Measurements from ENCODE around the gene AAMDC.
"Not testable (repeated sequence)": the region's sequence is repeated elsewhere in the genome, so short reads cannot be mapped to it uniquely, and the experiment has no call there.

The AAMDC gene

DNA sequence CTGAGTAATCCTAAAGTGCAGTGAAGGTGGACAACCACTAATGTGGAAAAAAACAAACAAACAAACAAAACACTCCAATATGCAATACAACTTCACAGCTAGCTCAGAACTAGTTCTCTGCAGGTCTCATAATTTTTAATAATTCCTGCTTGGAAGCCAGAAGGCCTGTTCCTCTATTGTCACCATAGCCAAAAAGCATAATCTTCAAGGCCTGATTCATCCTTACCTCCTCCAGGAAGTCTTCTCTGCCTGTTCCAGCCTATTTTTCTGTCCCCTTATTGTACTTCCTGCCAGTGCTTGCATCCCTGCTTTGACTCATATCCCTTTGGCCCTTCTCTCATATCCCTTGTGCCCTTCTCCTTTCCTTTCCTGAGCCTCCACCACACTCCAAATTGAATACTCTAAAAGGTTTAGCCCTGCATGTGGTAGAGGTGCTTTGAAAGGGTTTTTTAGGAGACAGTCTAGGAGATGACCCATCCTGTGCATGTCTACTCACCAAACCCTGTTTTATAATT lies 69.2 kb downstream of the AAMDC start:
- DNase-seq: not testable (repeated sequence)

DNA sequence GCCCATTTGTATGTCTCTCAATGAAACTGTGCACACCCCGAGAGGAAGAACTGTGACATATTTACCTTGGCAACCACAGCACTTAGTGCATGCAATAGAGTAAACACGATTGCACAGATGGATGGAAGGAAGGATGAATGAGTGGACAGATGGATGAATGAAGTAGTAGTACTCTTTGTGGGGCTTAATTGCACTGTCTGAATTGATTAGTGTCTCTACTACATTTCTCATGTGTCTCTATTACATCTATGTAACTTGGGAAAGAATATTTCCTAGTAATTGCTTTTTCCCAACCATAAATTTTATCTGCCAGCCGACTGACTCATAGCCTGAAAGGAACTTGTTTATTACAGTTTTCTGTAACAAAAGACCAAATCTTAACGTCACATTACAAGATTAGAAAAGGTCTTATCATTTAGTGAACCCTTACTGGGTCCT lies 69.7 kb downstream of the AAMDC start:
- not testable (repeated sequence) for DNase-seq

DNA sequence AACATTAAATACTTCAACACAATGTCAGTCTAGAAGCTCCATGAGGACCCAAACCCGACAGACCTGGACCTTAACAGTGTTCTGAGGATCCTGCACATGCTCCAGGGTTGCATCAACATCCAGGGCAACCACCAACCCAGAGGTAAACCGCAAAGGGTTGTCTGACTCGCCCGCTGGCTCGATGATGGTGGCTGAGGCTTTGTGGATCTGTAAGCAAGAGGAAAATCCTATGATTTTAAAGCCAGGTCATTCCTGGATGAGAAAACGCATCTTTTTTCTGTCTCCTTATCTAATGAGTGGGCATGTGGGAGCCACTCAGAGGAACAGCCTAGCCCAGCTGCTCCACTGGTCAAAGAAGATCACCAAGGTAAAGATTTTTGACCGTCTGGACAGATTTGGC lies 70.3 kb downstream of the AAMDC start:
- not testable (repeated sequence) for DNase-seq

GRCh38 chr11:77891703-77892102 lies 70.8 kb downstream of the AAMDC start:
- DNase-seq: not testable (repeated sequence)

GRCh38 chr11:77894949-77895348 lies 74.0 kb downstream of the AAMDC start:
- DNase-seq: not testable (repeated sequence)

DNA sequence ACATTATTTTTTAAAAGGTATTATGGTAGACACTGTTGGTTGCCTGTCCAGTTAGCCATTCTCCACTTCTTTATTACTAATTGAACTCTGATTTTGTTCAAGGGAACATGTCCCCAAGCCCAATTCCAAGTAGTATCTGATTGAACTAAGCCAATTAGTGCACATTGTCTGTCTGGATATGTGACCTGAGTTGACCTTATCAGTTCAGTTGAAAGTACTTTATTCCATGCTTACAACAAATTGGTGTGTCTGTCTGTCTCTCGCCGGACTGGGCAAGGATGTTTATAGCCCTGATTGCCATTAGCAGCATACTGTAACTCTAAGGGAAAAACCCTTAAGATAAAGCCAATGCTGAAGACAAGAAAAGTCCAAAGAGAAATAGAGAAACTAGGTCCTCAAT lies 87.9 kb downstream of the AAMDC start:
- DNase-seq: no peak

- DNase-seq: no peak
Observed at GRCh38 chr11:77909277-77909676, 88.3 kb downstream of the AAMDC start.

GRCh38 chr11:77910828-77911227 lies 89.9 kb downstream of the AAMDC start:
- not testable (repeated sequence) for DNase-seq

GRCh38 chr11:77913608-77914306 lies 92.8 kb downstream of the AAMDC start:
- not testable (repeated sequence) for DNase-seq

- DNase-seq: not testable (repeated sequence)
Observed at GRCh38 chr11:77914307-77914791, 93.4 kb downstream of the AAMDC start.

DNA sequence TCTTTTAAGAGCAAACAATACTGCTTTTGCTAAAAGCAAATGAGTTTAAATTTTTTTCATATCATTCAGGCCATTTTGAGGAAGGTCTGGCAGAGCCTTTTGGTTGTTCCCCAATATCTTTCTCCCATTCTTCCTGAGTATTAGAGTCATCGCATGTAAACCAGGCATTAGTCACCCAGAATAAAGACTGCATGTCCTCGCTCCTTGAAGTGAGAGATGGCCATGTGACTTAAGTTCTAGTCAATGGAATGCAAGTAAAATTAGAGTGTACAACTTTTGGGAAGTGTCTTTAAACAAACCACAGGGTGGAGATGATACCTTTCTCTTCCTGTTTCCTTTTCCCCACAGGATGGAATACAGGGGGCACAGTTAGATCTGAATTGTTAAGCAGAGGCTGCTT lies 96.8 kb downstream of the AAMDC start:
- DNase-seq: not testable (repeated sequence)

Measured in NCI-H1048 (cell line).